H1 (cell line): Measurements from ENCODE around the gene ZNF277. TPM values are rescaled to one million over a fixed set of nuclear protein-coding genes. Genes with fewer than 3 reads are reported as not detected.

Source experiments
- CTCF ChIA-PET: fragments of 300-600 bp; sonication (Branson Sonifier 250); formaldehyde crosslinking; loops from one replicate; lab custom pipeline; 2021; ENCODE audit not compliant: partially characterized antibody; lab: Charles Lee
- POLR2A ChIA-PET: fragments of 300-600 bp; sonication (Branson Sonifier 250); formaldehyde crosslinking; loops from one replicate; lab custom pipeline; 2021; ENCODE audit warnings: inconsistent platforms; ENCODE audit not compliant: partially characterized antibody; lab: Charles Lee
- DNase-seq, 2 experiments: peaks; one replicate each; pipeline versions ENCODE4 v3.0.0 to v3.0.0-alpha.2; 2010 to 2022; ENCODE audit warnings: low spot score in 2 of 2, low read depth in 1 of 2, mixed read lengths in 1 of 2
- FAIRE-seq: peaks from 2 replicates; lab custom pipeline; 2011; peaks lifted over from hg19 to GRCh38; lab: Jason Lieb, UNC
- H2AFZ ChIP-seq: 2 replicates; pipeline ENCODE4 v1.8.1; 2012; ENCODE audit warnings: low read length, inconsistent platforms
- H2AK5ac ChIP-seq: 2 replicates; pipeline ENCODE4 v1.6.1; 2013; ENCODE audit warnings: low read depth, low read length
- H2BK120ac ChIP-seq: replicated peaks from 2 replicates; pipeline ENCODE3; 2013; ENCODE audit warnings: low read depth, low read length, inconsistent platforms
- H2BK12ac ChIP-seq: 2 replicates; pipeline ENCODE4 v1.6.1; 2013; ENCODE audit warnings: low read depth, low read length
- H2BK15ac ChIP-seq: 2 replicates; pipeline ENCODE4 v1.6.1; 2013; ENCODE audit warnings: low read length
- H2BK20ac ChIP-seq: 2 replicates; pipeline ENCODE4 v1.6.1; 2013; ENCODE audit warnings: low read length
- H2BK5ac ChIP-seq: 2 replicates; pipeline ENCODE4 v1.6.1; 2013; ENCODE audit warnings: low read depth, low read length
- H3K14ac ChIP-seq: 2 replicates; pipeline ENCODE4 v1.6.1; 2013; ENCODE audit warnings: inconsistent platforms; ENCODE audit not compliant: insufficient read length
- H3K18ac ChIP-seq: 2 replicates; pipeline ENCODE4 v1.6.1; 2013; ENCODE audit warnings: low read length; ENCODE audit errors: extremely low read depth
- H3K23ac ChIP-seq: 2 replicates; pipeline ENCODE4 v1.6.1; 2013; ENCODE audit warnings: inconsistent platforms; ENCODE audit not compliant: insufficient read length
- H3K23me2 ChIP-seq: 2 replicates; pipeline ENCODE4 v1.6.1; 2013; ENCODE audit warnings: low read depth, low read length
- H3K27ac ChIP-seq: 2 replicates; pipeline ENCODE4 v1.6.1; 2011; ENCODE audit warnings: low read depth, low read length, inconsistent platforms
- H3K27me3 ChIP-seq, 4 experiments: replicated peaks in 1 of 4; 1 replicate in 1 of 4; 2 replicates in 3 of 4; pipeline versions ENCODE4 v1.6.1 to v1.8.1; 2011 to 2013; ENCODE audit warnings: low read length in 3 of 4, mild to moderate bottlenecking in 3 of 4, inconsistent platforms in 2 of 4, mixed read lengths in 2 of 4, moderate library complexity in 1 of 4; ENCODE audit not compliant: control insufficient read depth in 3 of 4, insufficient read depth in 3 of 4; ENCODE audit errors: extremely low read depth in 1 of 4
- H3K36me3 ChIP-seq, 4 experiments: 2 replicates each; pipeline versions ENCODE4 v1.6.1 to v1.8.1; 2011 to 2013; ENCODE audit warnings: mild to moderate bottlenecking in 4 of 4, low read length in 3 of 4, moderate library complexity in 2 of 4, control low read depth in 1 of 4, inconsistent platforms in 1 of 4; ENCODE audit not compliant: insufficient read depth in 4 of 4, control insufficient read depth in 2 of 4
- H3K4ac ChIP-seq: replicated peaks from 2 replicates; pipeline ENCODE3; 2013; ENCODE audit warnings: low read length, low read depth, mixed read lengths, inconsistent platforms; ENCODE audit not compliant: insufficient read length
- H3K4me1 ChIP-seq, 4 experiments: replicated peaks in 1 of 4; 1 replicate in 1 of 4; 2 replicates in 3 of 4; pipeline versions ENCODE4 v1.6.1 to v1.8.1; 2011 to 2013; ENCODE audit warnings: low read length in 3 of 4, inconsistent platforms in 2 of 4, mixed read lengths in 1 of 4; ENCODE audit not compliant: insufficient read depth in 4 of 4, control insufficient read depth in 3 of 4
- H3K4me2 ChIP-seq, 2 experiments: 2 replicates each; pipeline versions ENCODE4 v1.6.1 to v1.8.1; 2011 to 2013; ENCODE audit warnings: low read depth in 2 of 2, low read length in 2 of 2, control low read depth in 1 of 2, inconsistent platforms in 1 of 2, mild to moderate bottlenecking in 1 of 2; ENCODE audit not compliant: insufficient read depth in 1 of 2
- H3K4me3 ChIP-seq, 4 experiments: fragments of 200-600, 300-600 bp in 1 of 4; sonication (generic), shearing (Covaris generic), sonication (Bioruptor Twin) in 1 of 4; 2 replicates each; pipeline versions ENCODE4 v1.5.1 to v1.8.1; 2011 to 2016; ENCODE audit warnings: low read length in 4 of 4, low read depth in 3 of 4, control low read depth in 2 of 4, inconsistent platforms in 2 of 4, mild to moderate bottlenecking in 2 of 4, mixed read lengths in 1 of 4, moderate library complexity in 1 of 4; ENCODE audit not compliant: insufficient read depth in 2 of 4; ENCODE audit errors: extremely low read depth in 1 of 4
- H3K56ac ChIP-seq: replicated peaks from 2 replicates; pipeline ENCODE3; 2013; ENCODE audit warnings: low read depth, mild to moderate bottlenecking, mixed read lengths, low read length, inconsistent platforms; ENCODE audit not compliant: insufficient read length
- H3K79me1 ChIP-seq: 2 replicates; pipeline ENCODE4 v1.6.1; 2013; ENCODE audit warnings: low read depth, low read length, control low read depth
- H3K79me2 ChIP-seq, 2 experiments: 2 replicates each; pipeline versions ENCODE4 v1.6.1 to v1.8.1; 2012 to 2013; ENCODE audit warnings: low read length in 2 of 2, mild to moderate bottlenecking in 2 of 2, inconsistent platforms in 1 of 2; ENCODE audit not compliant: insufficient read depth in 2 of 2, control insufficient read depth in 1 of 2
- H3K9ac ChIP-seq, 4 experiments: replicated peaks in 1 of 4; 1 replicate in 1 of 4; 2 replicates in 3 of 4; pipeline versions ENCODE4 v1.6.1 to v1.8.1; 2011 to 2013; ENCODE audit warnings: low read depth in 3 of 4, low read length in 3 of 4, control low read depth in 2 of 4, mild to moderate bottlenecking in 2 of 4, moderate library complexity in 2 of 4, inconsistent platforms in 1 of 4; ENCODE audit errors: extremely low read depth in 1 of 4
- H3K9me3 ChIP-seq, 2 experiments: 2 replicates each; pipeline versions ENCODE4 v1.6.1 to v1.8.1; 2012 to 2013; ENCODE audit warnings: mild to moderate bottlenecking in 2 of 2, moderate library complexity in 2 of 2, control low read depth in 1 of 2, inconsistent platforms in 1 of 2, low read depth in 1 of 2, low read length in 1 of 2, mixed read lengths in 1 of 2; ENCODE audit not compliant: insufficient read depth in 2 of 2
- H4K20me1 ChIP-seq, 2 experiments: replicated peaks in 1 of 2; 2 replicates each; pipeline versions ENCODE3 to v1.8.1; 2011 to 2013; ENCODE audit warnings: inconsistent platforms in 2 of 2, low read length in 2 of 2, mild to moderate bottlenecking in 1 of 2; ENCODE audit not compliant: insufficient read depth in 2 of 2, control insufficient read depth in 1 of 2
- H4K5ac ChIP-seq: 2 replicates; pipeline ENCODE4 v1.6.1; 2013; ENCODE audit warnings: low read length, low read depth, mixed read lengths, inconsistent platforms; ENCODE audit not compliant: insufficient read length
- H4K8ac ChIP-seq: 2 replicates; pipeline ENCODE4 v1.8.0; 2013; ENCODE audit warnings: mild to moderate bottlenecking, moderate library complexity, low read length, inconsistent platforms; ENCODE audit not compliant: insufficient read depth; ENCODE audit errors: extremely low read depth
- H4K91ac ChIP-seq: replicated peaks from 2 replicates; pipeline ENCODE3; 2013; ENCODE audit warnings: low read length, mixed read lengths, inconsistent platforms; ENCODE audit not compliant: insufficient read length
- BCL11A ChIP-seq, 2 experiments: IDR thresholded peaks; one replicate each; pipeline ENCODE4 v1.6.1; 2011; ENCODE audit warnings: low read depth in 2 of 2, low read length in 2 of 2, mild to moderate bottlenecking in 2 of 2
- CHD1 ChIP-seq: IDR thresholded peaks from 2 replicates; pipeline ENCODE4 v1.6.1; 2012; ENCODE audit warnings: low read depth, low read length, improper control_type of control experiment
- CTCF ChIP-seq, 3 experiments: IDR thresholded peaks; 1 replicate in 2 of 3; 2 replicates in 1 of 3; pipeline versions ENCODE4 v1.5.1 to v1.6.1; 2011; ENCODE audit warnings: low read length in 3 of 3, mild to moderate bottlenecking in 3 of 3, inconsistent platforms in 2 of 3, low read depth in 1 of 3, moderate library complexity in 1 of 3; ENCODE audit not compliant: insufficient read depth in 1 of 3; ENCODE audit errors: control extremely low read depth in 1 of 3
- KDM1A ChIP-seq: fragments of 200-600, 300-600 bp; sonication (generic); IDR thresholded peaks from 2 replicates; pipeline ENCODE4 v1.7.1; 2016; ENCODE audit warnings: mild to moderate bottlenecking, low read length, borderline replicate concordance
- SUZ12 ChIP-seq: fragments of 200-600 bp; sonication (generic); IDR thresholded peaks from 2 replicates; pipeline ENCODE4 v1.6.1; 2012; ENCODE audit warnings: mild to moderate bottlenecking, inconsistent platforms, low read length, moderate library complexity, mixed read lengths
- WGBS, 2 experiments: shearing (Covaris generic) in 1 of 2; methylation state at CpG; one replicate each; pipeline versions ENCODE4 v1.1.6 to v1.1.7; 2013 to 2015; ENCODE audit warnings: low lambda C conversion rate in 2 of 2, mixed read lengths in 2 of 2, inconsistent platforms in 1 of 2, low coverage in 1 of 2, missing lambda C conversion rate in 1 of 2; ENCODE audit not compliant: insufficient replicate concordance in 2 of 2, insufficient coverage in 1 of 2, insufficient read length in 1 of 2; ENCODE audit errors: extremely low coverage in 1 of 2, missing lambda C conversion rate in 1 of 2; 5-methylcytosine and 5-hydroxymethylcytosine counted together
- polyA plus RNA-seq, 7 experiments: library from polyadenylated mRNA; depleted of rRNA in 3 of 7; stranded (reverse) in 5 of 7; unstranded in 2 of 7; fragments of >200 nt in 5 of 7; fragments of 200-250 nt in 2 of 7; gene quantifications; 1 replicate in 5 of 7; 2 replicates in 1 of 7; 4 replicates in 1 of 7; pipeline versions ENCODE4 v1.2.1 to v1.2.3, GENCODE V29; 2011 to 2013; ENCODE audit warnings: missing spikeins in 2 of 7, mixed read lengths in 2 of 7
- total RNA-seq: library from RNA; stranded (reverse); fragmentation: NEBNext Ultra II Directional; extraction: Animal tissue kit (Norgen Biotek cat#: 25700); gene quantifications from 2 replicates; pipeline ENCODE4 v1.2.1, GENCODE V29; 2021
- TF ChIP-seq, protein P1 (sequence below): IDR thresholded peaks from 2 replicates; pipeline ENCODE4 v1.6.1; 2011; ENCODE audit warnings: low read depth, mild to moderate bottlenecking, low read length; ENCODE audit not compliant: insufficient read depth

Gene ZNF277
- total and polyA plus RNA-seq, 2 of the 8 experiments (the other 6 are each of a cell fraction or from before 2014, with no cell fraction given), result 5.1 to 21.7 TPM

DNA sequence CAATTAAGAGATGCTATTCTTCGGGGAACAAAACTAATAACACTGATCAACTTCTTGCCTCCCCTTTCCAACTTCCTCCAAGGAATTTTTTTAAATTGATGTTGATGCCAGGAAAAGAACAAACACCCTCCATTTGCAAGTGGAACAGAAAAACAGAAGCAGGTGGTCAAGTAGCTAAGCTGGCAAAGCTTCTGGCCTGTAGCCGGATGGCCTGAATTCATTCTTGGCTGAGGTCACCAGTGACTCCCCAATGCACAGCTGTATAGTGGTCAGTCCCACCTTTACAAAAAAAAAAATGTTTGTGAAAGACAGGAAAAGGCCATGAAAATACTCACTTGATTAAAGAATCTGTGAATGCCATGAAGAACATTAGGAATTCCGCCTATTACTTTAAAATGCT is 39.3 kb upstream of the ZNF277 start:
- H3K27ac ChIP-seq, result no peak overlapping the region
- no peak overlapping the region for H3K4me2 ChIP-seq
- TF ChIP-seq KDM1A (no peak), BCL11A (IDR thresholded peaks at IDR 0.05; ENCODE audit: low read depth in 2 of 2, low read length in 2 of 2) (no peak), CTCF (IDR thresholded peaks at IDR 0.05; ENCODE audit: control extremely low read depth in 1 of 3, insufficient read depth in 1 of 3, low read depth in 1 of 3, low read length in 3 of 3) (no peak), CHD1 (no peak), SUZ12 (no peak)
- TF ChIP-seq, protein P1, sequence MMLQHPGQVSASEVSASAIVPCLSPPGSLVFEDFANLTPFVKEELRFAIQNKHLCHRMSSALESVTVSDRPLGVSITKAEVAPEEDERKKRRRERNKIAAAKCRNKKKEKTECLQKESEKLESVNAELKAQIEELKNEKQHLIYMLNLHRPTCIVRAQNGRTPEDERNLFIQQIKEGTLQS, result no peak
- no peak overlapping the region for H3K9ac ChIP-seq
- DNase-seq (no peak), FAIRE-seq (no peak)
- no peak overlapping the region for H3K4me3 ChIP-seq
- H4K5ac ChIP-seq, result no peak overlapping the region
- H3K9me3 ChIP-seq, result no peaks in the 10 kb centered on the region
- no peak overlapping the region for H4K8ac ChIP-seq
- H3K4me1 ChIP-seq, result peaks cover 0 to 9% (median 8%) of the 10 kb centered on the region in 4 experiments; a peak in 4 of 7 replicates
- no peak overlapping the region for H2BK12ac ChIP-seq
- H3K23ac ChIP-seq, result no peak overlapping the region
- CTCF ChIA-PET, result interaction anchor here (0.8 to 1.6 kb wide), 4 partner anchors 12 to 826 kb away, joined by 3 to 5 read pairs (median 4); no protein-coding TSS in a partner anchor
- H3K27me3 ChIP-seq, result no peaks in the 10 kb centered on the region
- 0 out of 2 replicates have a peak, but pooled peaks cover 2% of the 10 kb centered on the region for H3K79me1 ChIP-seq
- H3K4ac ChIP-seq, result no peak overlapping the region
- H3K14ac ChIP-seq, result no peak overlapping the region
- H4K91ac ChIP-seq, result no peak overlapping the region
- no peak overlapping the region for H2BK20ac ChIP-seq
- no peaks in the 10 kb centered on the region for H4K20me1 ChIP-seq
- peaks cover 0 to 23% of the 10 kb centered on the region in 2 experiments; a peak in 1 of 4 replicates for H3K79me2 ChIP-seq
- H2AFZ ChIP-seq, result no peak overlapping the region
- 86% methylated on average over 3 of the region's 3 CpGs; no CpG with 5 or more reads in 1 of the 2 experiments for WGBS, 2 experiments
- POLR2A ChIA-PET, result no interaction called here
- H2BK120ac ChIP-seq, result no peak overlapping the region
- no peaks in the 10 kb centered on the region for H3K36me3 ChIP-seq
- no peaks in the 10 kb centered on the region; the same call in 1 of the 2 replicates for H3K23me2 ChIP-seq
- H3K56ac ChIP-seq, result no peak overlapping the region
- no peak overlapping the region for H2BK15ac ChIP-seq
- no peak overlapping the region for H2AK5ac ChIP-seq
- H2BK5ac ChIP-seq, result no peak overlapping the region
- no peak overlapping the region for H3K18ac ChIP-seq
